HepG2 (cell line): Measurements from ENCODE around the gene HES6. TPM values are rescaled to one million over a fixed set of nuclear protein-coding genes. Genes with fewer than 3 reads are reported as not detected.

ENCODE experiments used
- ASH2L ChIP-seq: fragments of 300-600, 200-600 bp; sonication (generic); IDR thresholded peaks from 2 replicates; pipeline ENCODE4 v1.7.0; 2017; ENCODE audit warnings: low read depth, mild to moderate bottlenecking, moderate library complexity, mixed read lengths, low read length; ENCODE audit not compliant: insufficient read length
- DPF2 ChIP-seq: sonication (generic); formaldehyde crosslinking; IDR thresholded peaks from 2 replicates; pipeline ENCODE4 v1.4.0; 2020; ENCODE audit warnings: mild to moderate bottlenecking, low read depth, missing genetic modification reagents, borderline replicate concordance
- ETV5 ChIP-seq: IDR thresholded peaks from 2 replicates; pipeline ENCODE4 v1.6.1; 2018; ENCODE audit warnings: missing biosample characterization, missing genetic modification reagents, inconsistent platforms, borderline replicate concordance
- MAFG ChIP-seq: sonication (generic); formaldehyde crosslinking; IDR thresholded peaks from 2 replicates; pipeline ENCODE4 v1.5.1; 2020; ENCODE audit warnings: mild to moderate bottlenecking, missing genetic modification reagents
- MATR3 ChIP-seq: sonication (generic); formaldehyde crosslinking; IDR thresholded peaks from 2 replicates; pipeline ENCODE4 v1.4.0; 2020; ENCODE audit warnings: missing genetic modification reagents
- PAX8 ChIP-seq: sonication (generic); formaldehyde crosslinking; IDR thresholded peaks from 2 replicates; pipeline ENCODE4 v1.8.0; 2022; ENCODE audit warnings: mild to moderate bottlenecking, missing genetic modification reagents, borderline replicate concordance
- RBM22 ChIP-seq: fragments of 200-400 bp; formaldehyde crosslinking; optimal IDR thresholded peaks from 2 replicates; pipeline ENCODE3; 2017; ENCODE audit warnings: mild to moderate bottlenecking, low read length, moderate library complexity
- RELA ChIP-seq: sonication (generic); formaldehyde crosslinking; IDR thresholded peaks from 2 replicates; pipeline ENCODE4 v1.4.0; 2020; ENCODE audit warnings: missing genetic modification reagents
- RXRB ChIP-seq: IDR thresholded peaks from 2 replicates; pipeline ENCODE4 v1.6.1; 2016; ENCODE audit warnings: borderline replicate concordance, missing genetic modification reagents, missing compliant biosample characterization
- U2AF2 ChIP-seq: fragments of 200-400 bp; formaldehyde crosslinking; IDR thresholded peaks from 2 replicates; pipeline ENCODE4 v1.6.1; 2017; ENCODE audit warnings: low read depth, mild to moderate bottlenecking, low read length
- ZMAT3 ChIP-seq: sonication (generic); formaldehyde crosslinking; conservative IDR thresholded peaks from 2 replicates; pipeline ENCODE4 v1.7.0; 2021; ENCODE audit warnings: missing genetic modification reagents
- ZMYM4 ChIP-seq: sonication (generic); formaldehyde crosslinking; IDR thresholded peaks from 2 replicates; pipeline ENCODE4 v1.8.1; 2023; ENCODE audit warnings: mild to moderate bottlenecking, missing genetic modification reagents
- ZNF207 ChIP-seq: fragments of 450-650 bp; IDR thresholded peaks from 2 replicates; pipeline ENCODE4 v1.6.1; 2016; ENCODE audit warnings: antibody characterized with exemption, borderline replicate concordance
- ZNF652 ChIP-seq: IDR thresholded peaks from 2 replicates; pipeline ENCODE4 v1.6.1; 2016; ENCODE audit warnings: low read depth, borderline replicate concordance
- ZNF709 ChIP-seq: sonication (generic); formaldehyde crosslinking; IDR thresholded peaks from 2 replicates; pipeline ENCODE4 v1.5.0; 2020; ENCODE audit warnings: mild to moderate bottlenecking, missing genetic modification reagents
- ZNF761 ChIP-seq: sonication (generic); formaldehyde crosslinking; conservative IDR thresholded peaks from 2 replicates; pipeline ENCODE4 v1.4.0; 2020; ENCODE audit warnings: mild to moderate bottlenecking, missing genetic modification reagents
- ZNF781 ChIP-seq: sonication (generic); formaldehyde crosslinking; IDR thresholded peaks from 2 replicates; pipeline ENCODE4 v1.5.1; 2020; ENCODE audit warnings: borderline replicate concordance, mild to moderate bottlenecking, missing genetic modification reagents; ENCODE audit errors: not compliant biosample characterization
- ZSCAN21 ChIP-seq: sonication (generic); formaldehyde crosslinking; IDR thresholded peaks from 2 replicates; pipeline ENCODE4 v1.8.0; 2022; ENCODE audit warnings: mild to moderate bottlenecking, missing genetic modification reagents, moderate library complexity, borderline replicate concordance
- polyA plus RNA-seq, 8 experiments: library from polyadenylated mRNA; depleted of rRNA in 3 of 8; stranded (reverse) in 7 of 8; unstranded in 1 of 8; fragments of >200 nt; fragmentation: Illumina TruSeq in 4 of 8; extraction: Trizol in 4 of 8; gene quantifications; 2 replicates each; pipeline versions ENCODE4 v1.2.1 to v1.2.3, GENCODE V29; 2011 to 2016; ENCODE audit warnings: low read depth in 4 of 8, missing spikeins in 1 of 8, mixed read lengths in 1 of 8; ENCODE audit not compliant: insufficient read depth in 1 of 8
- total RNA-seq, 5 experiments: library from RNA; depleted of rRNA; stranded (reverse); fragments of >200 nt; fragmentation: Illumina TruSeq; extraction: Trizol; gene quantifications; 2 replicates each; pipeline ENCODE4 v1.2.3, GENCODE V29; 2016; ENCODE audit warnings: low read depth in 1 of 5
- TF ChIP-seq, protein P1 (sequence below): sonication (generic); formaldehyde crosslinking; IDR thresholded peaks from 2 replicates; pipeline ENCODE4 v1.4.0; 2020; ENCODE audit warnings: missing genetic modification reagents
- TF ChIP-seq, protein P2 (sequence below): sonication (generic); formaldehyde crosslinking; IDR thresholded peaks from 2 replicates; pipeline ENCODE4 v1.5.0; 2020; ENCODE audit warnings: missing genetic modification reagents
- TF ChIP-seq, protein P3 (sequence below): sonication (generic); formaldehyde crosslinking; IDR thresholded peaks from 2 replicates; pipeline ENCODE4 v1.8.0; 2022; ENCODE audit warnings: mild to moderate bottlenecking, missing genetic modification reagents, borderline replicate concordance
- TF ChIP-seq, protein P4 (sequence below): sonication (generic); formaldehyde crosslinking; IDR thresholded peaks from 2 replicates; pipeline ENCODE4 v1.5.0; 2020; ENCODE audit warnings: missing genetic modification reagents, mild to moderate bottlenecking, borderline replicate concordance
- TF ChIP-seq, protein P5 (sequence below), 2 experiments: sonication (generic) in 1 of 2; formaldehyde crosslinking in 1 of 2; IDR thresholded peaks; 2 replicates each; pipeline versions ENCODE4 v1.4.0 to v1.6.1; 2018 to 2020; ENCODE audit warnings: missing genetic modification reagents in 2 of 2, borderline replicate concordance in 1 of 2, low read depth in 1 of 2, mild to moderate bottlenecking in 1 of 2, missing biosample characterization in 1 of 2
- TF ChIP-seq, protein P6 (sequence below): sonication (generic); formaldehyde crosslinking; IDR thresholded peaks from 2 replicates; pipeline ENCODE4 v1.4.0; 2020; ENCODE audit warnings: missing genetic modification reagents

The HES6 gene
- total and polyA plus RNA-seq, 2 of the 13 experiments (the other 11 are each of a cell fraction or from before 2014, with no cell fraction given), result 19.5 to 82.8 TPM

DNA sequence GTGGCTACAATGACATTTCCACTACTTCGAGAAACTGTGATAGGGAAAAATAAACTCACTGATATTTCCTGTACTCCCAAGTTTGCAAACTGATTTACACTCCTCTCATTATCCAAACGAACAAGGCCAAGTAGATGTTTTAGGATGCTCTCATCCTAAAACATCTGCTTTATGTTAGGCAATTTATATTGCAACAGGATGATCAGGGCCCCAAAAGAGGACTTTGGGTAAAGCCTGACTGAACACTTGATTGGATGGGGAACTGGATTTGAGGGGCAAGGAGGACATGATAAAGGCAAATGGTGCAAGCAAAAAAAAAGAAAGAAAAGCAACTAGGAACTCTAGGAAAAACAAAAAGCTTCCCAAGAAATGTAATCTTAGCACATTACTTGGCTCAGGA is 2.1 kb upstream of the HES6 start (continued):
- no peak for TF ChIP-seq PAX8 (CRISPR knock-in tag)
- TF ChIP-seq RELA, result no peak
- no peak for TF ChIP-seq RBM22
- TF ChIP-seq, protein P1, sequence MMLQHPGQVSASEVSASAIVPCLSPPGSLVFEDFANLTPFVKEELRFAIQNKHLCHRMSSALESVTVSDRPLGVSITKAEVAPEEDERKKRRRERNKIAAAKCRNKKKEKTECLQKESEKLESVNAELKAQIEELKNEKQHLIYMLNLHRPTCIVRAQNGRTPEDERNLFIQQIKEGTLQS (CRISPR knock-in tag), result no peak
- TF ChIP-seq, protein P2, sequence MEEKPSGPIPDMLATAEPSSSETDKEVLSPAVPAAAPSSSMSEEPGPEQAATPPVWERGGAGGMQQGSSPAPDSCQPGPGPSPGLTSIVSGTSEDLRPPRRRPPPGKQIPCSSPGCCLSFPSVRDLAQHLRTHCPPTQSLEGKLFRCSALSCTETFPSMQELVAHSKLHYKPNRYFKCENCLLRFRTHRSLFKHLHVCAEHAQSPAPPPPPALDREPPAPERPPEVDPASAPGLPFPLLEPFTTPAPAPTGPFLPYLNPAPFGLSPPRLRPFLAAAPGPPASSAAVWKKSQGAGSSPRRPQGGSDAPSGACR, result 0 out of 2 replicates have a peak, but pooled peaks have one; percentile 31
- TF ChIP-seq, protein P3, sequence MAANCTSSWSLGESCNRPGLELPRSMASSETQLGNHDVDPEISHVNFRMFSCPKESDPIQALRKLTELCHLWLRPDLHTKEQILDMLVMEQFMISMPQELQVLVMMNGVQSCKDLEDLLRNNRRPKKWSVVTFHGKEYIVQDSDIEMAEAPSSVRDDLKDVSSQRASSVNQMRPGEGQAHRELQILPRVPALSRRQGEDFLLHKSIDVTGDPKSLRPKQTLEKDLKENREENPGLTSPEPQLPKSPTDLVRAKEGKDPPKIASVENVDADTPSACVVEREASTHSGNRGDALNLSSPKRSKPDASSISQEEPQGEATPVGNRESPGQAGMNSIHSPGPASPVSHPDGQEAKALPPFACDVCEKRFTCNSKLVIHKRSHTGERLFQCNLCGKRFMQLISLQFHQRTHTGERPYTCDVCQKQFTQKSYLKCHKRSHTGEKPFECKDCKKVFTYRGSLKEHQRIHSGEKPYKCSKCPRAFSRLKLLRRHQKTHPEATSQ (CRISPR knock-in tag), result no peak
- TF ChIP-seq U2AF2, result no peak
- no peak for TF ChIP-seq ZMYM4 (CRISPR knock-in tag)
- no peak for TF ChIP-seq ZNF709 (CRISPR knock-in tag)
- no peak for TF ChIP-seq ASH2L
- TF ChIP-seq, protein P4, sequence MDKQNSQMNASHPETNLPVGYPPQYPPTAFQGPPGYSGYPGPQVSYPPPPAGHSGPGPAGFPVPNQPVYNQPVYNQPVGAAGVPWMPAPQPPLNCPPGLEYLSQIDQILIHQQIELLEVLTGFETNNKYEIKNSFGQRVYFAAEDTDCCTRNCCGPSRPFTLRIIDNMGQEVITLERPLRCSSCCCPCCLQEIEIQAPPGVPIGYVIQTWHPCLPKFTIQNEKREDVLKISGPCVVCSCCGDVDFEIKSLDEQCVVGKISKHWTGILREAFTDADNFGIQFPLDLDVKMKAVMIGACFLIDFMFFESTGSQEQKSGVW (CRISPR knock-in tag), result no peak
- no peak for TF ChIP-seq RXRB (CRISPR knock-in tag)
- TF ChIP-seq MAFG (CRISPR knock-in tag), result no peak
- TF ChIP-seq ZNF781 (CRISPR knock-in tag), result no peak
- TF ChIP-seq ZNF207, result no peak
- no peak for TF ChIP-seq ZNF652 (CRISPR knock-in tag)
- TF ChIP-seq ETV5 (CRISPR knock-in tag), result no peak
- TF ChIP-seq ZSCAN21 (CRISPR knock-in tag), result no peak
- TF ChIP-seq DPF2 (CRISPR knock-in tag), result 0 out of 2 replicates have a peak, but pooled peaks have one; percentile 13
- no peak for TF ChIP-seq MATR3 (CRISPR knock-in tag)
- TF ChIP-seq, protein P5, sequence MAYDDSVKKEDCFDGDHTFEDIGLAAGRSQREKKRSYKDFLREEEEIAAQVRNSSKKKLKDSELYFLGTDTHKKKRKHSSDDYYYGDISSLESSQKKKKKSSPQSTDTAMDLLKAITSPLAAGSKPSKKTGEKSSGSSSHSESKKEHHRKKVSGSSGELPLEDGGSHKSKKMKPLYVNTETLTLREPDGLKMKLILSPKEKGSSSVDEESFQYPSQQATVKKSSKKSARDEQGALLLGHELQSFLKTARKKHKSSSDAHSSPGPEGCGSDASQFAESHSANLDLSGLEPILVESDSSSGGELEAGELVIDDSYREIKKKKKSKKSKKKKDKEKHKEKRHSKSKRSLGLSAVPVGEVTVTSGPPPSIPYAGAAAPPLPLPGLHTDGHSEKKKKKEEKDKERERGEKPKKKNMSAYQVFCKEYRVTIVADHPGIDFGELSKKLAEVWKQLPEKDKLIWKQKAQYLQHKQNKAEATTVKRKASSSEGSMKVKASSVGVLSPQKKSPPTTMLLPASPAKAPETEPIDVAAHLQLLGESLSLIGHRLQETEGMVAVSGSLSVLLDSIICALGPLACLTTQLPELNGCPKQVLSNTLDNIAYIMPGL (CRISPR knock-in tag; IDR thresholded peaks at IDR 0.05; ENCODE audit: borderline replicate concordance in 1 of 2, low read depth in 1 of 2), result 0 out of 4 replicates have a peak, but pooled peaks of 1 of the 2 experiments have one; percentile 23
- TF ChIP-seq ZNF761 (CRISPR knock-in tag), result 0 out of 2 replicates have a peak, but pooled peaks have one; percentile 17
- TF ChIP-seq, protein P6, sequence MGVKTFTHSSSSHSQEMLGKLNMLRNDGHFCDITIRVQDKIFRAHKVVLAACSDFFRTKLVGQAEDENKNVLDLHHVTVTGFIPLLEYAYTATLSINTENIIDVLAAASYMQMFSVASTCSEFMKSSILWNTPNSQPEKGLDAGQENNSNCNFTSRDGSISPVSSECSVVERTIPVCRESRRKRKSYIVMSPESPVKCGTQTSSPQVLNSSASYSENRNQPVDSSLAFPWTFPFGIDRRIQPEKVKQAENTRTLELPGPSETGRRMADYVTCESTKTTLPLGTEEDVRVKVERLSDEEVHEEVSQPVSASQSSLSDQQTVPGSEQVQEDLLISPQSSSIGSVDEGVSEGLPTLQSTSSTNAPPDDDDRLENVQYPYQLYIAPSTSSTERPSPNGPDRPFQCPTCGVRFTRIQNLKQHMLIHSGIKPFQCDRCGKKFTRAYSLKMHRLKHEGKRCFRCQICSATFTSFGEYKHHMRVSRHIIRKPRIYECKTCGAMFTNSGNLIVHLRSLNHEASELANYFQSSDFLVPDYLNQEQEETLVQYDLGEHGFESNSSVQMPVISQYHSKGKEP (CRISPR knock-in tag), result no peak
- TF ChIP-seq ZMAT3, result 0 out of 2 replicates have a peak, but pooled peaks have one; percentile 30
